ENCODE data around the gene RNF11. TPM values are rescaled to one million over a fixed set of nuclear protein-coding genes. Genes with fewer than 3 reads are reported as not detected.
"Not testable (repeated sequence)": the region's sequence is repeated elsewhere in the genome, so short reads cannot be mapped to it uniquely, and the experiment has no call there.

RNF11 gene
- polyA plus RNA-seq (ENCODE audit: insufficient read length in 12 of 12): 100 to 1,000 TPM in 10 of 12 donors, 10 to 100 TPM in 1, not detected in 1; 88.4 to 148 (median 125) TPM
- long read RNA-seq, donor 1, transcript RNF11-201 (3 exons, 3,084 nt): major isoform, 29 of 55 reads
- long read RNA-seq, donor 1, partial matches to known transcripts: 22 of 55 reads
- long read RNA-seq, donor 1, other reads (novel, unspliced or antisense): 0 of 55 reads
- long read RNA-seq, donor 2, transcript RNF11-201 (3 exons, 3,084 nt): major isoform, 54 of 85 reads
- long read RNA-seq, donor 2, partial matches to known transcripts: 31 of 85 reads
- long read RNA-seq, donor 2, other reads (novel, unspliced or antisense): 0 of 85 reads
- long read RNA-seq, donor 3, transcript RNF11-201 (3 exons, 3,084 nt): major isoform, 32 of 34 reads
- long read RNA-seq, donor 3, partial matches to known transcripts: 0 of 34 reads
- long read RNA-seq, donor 3, other reads (novel, unspliced or antisense): 0 of 34 reads
- long read RNA-seq, donor 4, transcript RNF11-201 (3 exons, 3,084 nt): major isoform, 7 of 7 reads
- long read RNA-seq, donor 4, partial matches to known transcripts: 0 of 7 reads
- long read RNA-seq, donor 4, other reads (novel, unspliced or antisense): 0 of 7 reads
- long read RNA-seq, donor 5, transcript RNF11-201 (3 exons, 3,084 nt): major isoform, 77 of 90 reads
- long read RNA-seq, donor 5, partial matches to known transcripts: 10 of 90 reads
- long read RNA-seq, donor 5, other reads (novel, unspliced or antisense): 0 of 90 reads
- long read RNA-seq, donor 6, transcript RNF11-201 (3 exons, 3,084 nt): major isoform, 25 of 25 reads
- long read RNA-seq, donor 6, partial matches to known transcripts: 0 of 25 reads
- long read RNA-seq, donor 6, other reads (novel, unspliced or antisense): 0 of 25 reads
- long read RNA-seq, donor 7, transcript RNF11-201 (3 exons, 3,084 nt): major isoform, 22 of 22 reads
- long read RNA-seq, donor 7, partial matches to known transcripts: 0 of 22 reads
- long read RNA-seq, donor 7, other reads (novel, unspliced or antisense): 0 of 22 reads
- long read RNA-seq, donor 8, transcript RNF11-201 (3 exons, 3,084 nt): major isoform, 63 of 72 reads
- long read RNA-seq, donor 8, partial matches to known transcripts: 7 of 72 reads
- long read RNA-seq, donor 8, other reads (novel, unspliced or antisense): 0 of 72 reads
- long read RNA-seq, donor 9, transcript RNF11-201 (3 exons, 3,084 nt): major isoform, 24 of 25 reads
- long read RNA-seq, donor 9, partial matches to known transcripts: 0 of 25 reads
- long read RNA-seq, donor 9, other reads (novel, unspliced or antisense): 0 of 25 reads
- long read RNA-seq, donor 10, transcript RNF11-201 (3 exons, 3,084 nt): major isoform, 49 of 51 reads
- long read RNA-seq, donor 10, partial matches to known transcripts: 0 of 51 reads
- long read RNA-seq, donor 10, other reads (novel, unspliced or antisense): 0 of 51 reads
- long read RNA-seq, donor 11, transcript RNF11-201 (3 exons, 3,084 nt): major isoform, 36 of 62 reads
- long read RNA-seq, donor 11, partial matches to known transcripts: 25 of 62 reads
- long read RNA-seq, donor 11, other reads (novel, unspliced or antisense): 0 of 62 reads

GRCh38 chr1:51235673-51236530 is at the start of gene RNF11:
Gene RNF11 (plus strand): TSS chr1:51236273. CDS start chr1:51236757, 484 bp downstream.
- DNase-seq: peak; percentile 93

- no peak for DNase-seq
These were observed 47.8 kb upstream of the RNF11 start for GRCh38 chr1:51188230-51188629.

- peak; percentile 63 for DNase-seq
These were observed 46.5 kb upstream of the RNF11 start for GRCh38 chr1:51189421-51190073.

- no peak for DNase-seq
These were observed 45.1 kb upstream of the RNF11 start for GRCh38 chr1:51190961-51191360.

- DNase-seq: peak; percentile 64
These were observed 43.7 kb upstream of the RNF11 start for GRCh38 chr1:51192213-51192843.

- no peak for DNase-seq
These were observed 42.5 kb upstream of the RNF11 start for GRCh38 chr1:51193564-51193963.

- DNase-seq: no peak
These were observed 32.8 kb upstream of the RNF11 start for GRCh38 chr1:51203121-51203873.

- DNase-seq: no peak
These were observed 32.2 kb upstream of the RNF11 start for GRCh38 chr1:51203874-51204245.

- DNase-seq: no peak
These were observed 26.0 kb upstream of the RNF11 start for GRCh38 chr1:51210055-51210454.

GRCh38 chr1:51210676-51211075 is 25.4 kb upstream of the RNF11 start:
- DNase-seq: no peak

GRCh38 chr1:51214615-51215131 is 21.4 kb upstream of the RNF11 start:
- peak; percentile 66 for DNase-seq

GRCh38 chr1:51215169-51215568 is 20.9 kb upstream of the RNF11 start:
- DNase-seq: no peak

GRCh38 chr1:51216631-51217030 is 19.4 kb upstream of the RNF11 start:
- DNase-seq: no peak

GRCh38 chr1:51217101-51217500 is 19.0 kb upstream of the RNF11 start:
- no peak for DNase-seq

GRCh38 chr1:51218570-51218969 is 17.5 kb upstream of the RNF11 start:
- DNase-seq: no peak

GRCh38 chr1:51219022-51219421 is 17.1 kb upstream of the RNF11 start:
- DNase-seq: no peak

- not testable (repeated sequence) for DNase-seq
These were observed 14.5 kb upstream of the RNF11 start for GRCh38 chr1:51221529-51221928.

GRCh38 chr1:51222136-51222787 is 13.8 kb upstream of the RNF11 start:
- DNase-seq: no peak
